ACC112 (cell line): Measurements from ENCODE around the gene SRPX.

Source experiments
- H2AFZ ChIP-seq: fragments of 200-600 bp; sonication (generic); one replicate; pipeline ENCODE4 v1.6.0; 2017; ENCODE audit warnings: antibody characterized with exemption, low read length; ENCODE audit not compliant: unreplicated experiment
- H3K27ac ChIP-seq: fragments of 200-600 bp; sonication (generic); 2 replicates; pipeline ENCODE4 v1.5.1; 2014; ENCODE audit warnings: low read depth, mild to moderate bottlenecking, antibody characterized with exemption, low read length, moderate library complexity
- H3K27me3 ChIP-seq: fragments of 200-600 bp; sonication (generic); 2 replicates; pipeline ENCODE4 v1.6.1; 2014; ENCODE audit warnings: mild to moderate bottlenecking, antibody characterized with exemption, low read length, moderate library complexity, mixed read lengths; ENCODE audit not compliant: insufficient read depth
- H3K36me3 ChIP-seq: fragments of 200-600 bp; sonication (generic); 2 replicates; pipeline ENCODE4 v1.6.1; 2016; ENCODE audit warnings: mild to moderate bottlenecking, antibody characterized with exemption, low read length, moderate library complexity, mixed read lengths; ENCODE audit not compliant: insufficient read depth
- H3K4me1 ChIP-seq: fragments of 200-600 bp; sonication (generic); one replicate; pipeline ENCODE4 v1.6.1; 2016; ENCODE audit warnings: low read length, mixed read lengths; ENCODE audit not compliant: insufficient read depth, unreplicated experiment, control insufficient read depth
- H3K4me3 ChIP-seq: fragments of 200-600 bp; sonication (generic); 2 replicates; pipeline ENCODE4 v1.5.1; 2014; ENCODE audit warnings: mild to moderate bottlenecking, low read depth, low read length
- H3K79me2 ChIP-seq: fragments of 200-600 bp; sonication (generic); one replicate; pipeline ENCODE4 v1.6.0; 2016; ENCODE audit warnings: low read length; ENCODE audit not compliant: control insufficient read depth, unreplicated experiment, insufficient read depth

Gene SRPX

GRCh38 chrX:38220415-38221390, at the start of gene SRPX:
Gene SRPX (minus strand): TSS chrX:38220871. CDS start chrX:38220792, 79 bp downstream.
- H3K4me1 ChIP-seq: peaks cover 21% of the 10 kb centered on the region
- H2AFZ ChIP-seq: peak within 1 kb of the TSS; percentile 85
- H3K79me2 ChIP-seq: peaks cover 45% of the 10 kb centered on the region
- H3K27ac ChIP-seq: peak within 1 kb of the TSS; percentile 26; the same call in 1 of the 2 replicates
- H3K4me3 ChIP-seq: peak within 1 kb of the TSS; percentile 92
- H3K27me3 ChIP-seq: no peaks in the 10 kb centered on the region
- H3K36me3 ChIP-seq: no peaks in the 10 kb centered on the region

GRCh38 chrX:38268011-38268410, 47.3 kb upstream of the SRPX start:
- H3K4me3 ChIP-seq: no peak overlapping the region
- no peak overlapping the region for H2AFZ ChIP-seq
- no peaks in the 10 kb centered on the region for H3K79me2 ChIP-seq

GRCh38 chrX:38262715-38263620, 42.3 kb upstream of the SRPX start:
- H3K4me1 ChIP-seq: peaks cover 4% of the 10 kb centered on the region
- no peaks in the 10 kb centered on the region for H3K79me2 ChIP-seq
- no peak overlapping the region for H2AFZ ChIP-seq
- H3K4me3 ChIP-seq: no peak overlapping the region
- H3K27me3 ChIP-seq: no peaks in the 10 kb centered on the region
- H3K27ac ChIP-seq: no peak overlapping the region
- H3K36me3 ChIP-seq: no peaks in the 10 kb centered on the region

More at GRCh38 chrX:38268011-38268410, 47.3 kb upstream of the SRPX start:
- Histone ChIP-seq H3K4me1 (peaks cover 20% of the 10 kb centered on the region), H3K27ac (no peak overlapping the region), H3K36me3 (no peaks in the 10 kb centered on the region), H3K27me3 (no peaks in the 10 kb centered on the region)

GRCh38 chrX:38260231-38260630, 39.6 kb upstream of the SRPX start:
- Histone ChIP-seq H3K4me1 (peaks cover 4% of the 10 kb centered on the region), H3K36me3 (no peaks in the 10 kb centered on the region), H2AFZ (no peak overlapping the region), H3K79me2 (no peaks in the 10 kb centered on the region), H3K4me3 (no peak overlapping the region), H3K27ac (no peak overlapping the region), H3K27me3 (no peaks in the 10 kb centered on the region)

GRCh38 chrX:38256019-38256418, 35.3 kb upstream of the SRPX start:
- H3K4me3 ChIP-seq: no peak overlapping the region
- H3K4me1 ChIP-seq: no peaks in the 10 kb centered on the region
- no peaks in the 10 kb centered on the region for H3K79me2 ChIP-seq
- no peak overlapping the region for H2AFZ ChIP-seq
- no peaks in the 10 kb centered on the region for H3K27me3 ChIP-seq
- H3K27ac ChIP-seq: no peak overlapping the region
- no peaks in the 10 kb centered on the region for H3K36me3 ChIP-seq

GRCh38 chrX:38249965-38250364, 29.3 kb upstream of the SRPX start:
- no peak overlapping the region for H2AFZ ChIP-seq
- H3K4me3 ChIP-seq: no peak overlapping the region
- peaks cover 7% of the 10 kb centered on the region for H3K4me1 ChIP-seq
- no peak overlapping the region for H3K27ac ChIP-seq
- H3K36me3 ChIP-seq: no peaks in the 10 kb centered on the region
- no peaks in the 10 kb centered on the region for H3K79me2 ChIP-seq
- H3K27me3 ChIP-seq: no peaks in the 10 kb centered on the region

- Histone ChIP-seq H3K4me1 (peaks cover 7% of the 10 kb centered on the region), H3K4me3 (no peak overlapping the region), H3K79me2 (no peaks in the 10 kb centered on the region)
Measured at GRCh38 chrX:38247051-38247450, 26.4 kb upstream of the SRPX start.

GRCh38 chrX:38240541-38240940, 19.9 kb upstream of the SRPX start:
- Histone ChIP-seq H3K4me1 (no peaks in the 10 kb centered on the region), H3K4me3 (no peak overlapping the region), H3K27me3 (no peaks in the 10 kb centered on the region), H3K36me3 (no peaks in the 10 kb centered on the region), H3K79me2 (no peaks in the 10 kb centered on the region), H2AFZ (no peak overlapping the region), H3K27ac (no peak overlapping the region)

More at GRCh38 chrX:38247051-38247450, 26.4 kb upstream of the SRPX start:
- Histone ChIP-seq H2AFZ (no peak overlapping the region), H3K27ac (no peak overlapping the region), H3K36me3 (no peaks in the 10 kb centered on the region), H3K27me3 (no peaks in the 10 kb centered on the region)

- Histone ChIP-seq H3K4me1 (peaks cover 31% of the 10 kb centered on the region), H3K27ac (no peak overlapping the region), H2AFZ (no peak overlapping the region), H3K4me3 (no peak overlapping the region), H3K27me3 (no peaks in the 10 kb centered on the region), H3K36me3 (no peaks in the 10 kb centered on the region), H3K79me2 (no peaks in the 10 kb centered on the region)
Measured at GRCh38 chrX:38236901-38237615, 16.4 kb upstream of the SRPX start.
